SK-N-SH (cell line): ENCODE data around the gene HAPLN2. TPM values are rescaled to one million over a fixed set of nuclear protein-coding genes. Genes with fewer than 3 reads are reported as not detected.

ENCODE experiments used
- CTCF ChIA-PET: fragments of 300-600, 350-600 bp; formaldehyde crosslinking; extraction: SDS; loops from one replicate; lab custom pipeline; 2021; lab: Yijun Ruan, JAX
- POLR2A ChIA-PET: fragments of 350-600 bp; sonication (Branson Sonifier 250); formaldehyde crosslinking; extraction: SDS; loops from one replicate; lab custom pipeline; 2020; ENCODE audit warnings: antibody characterized with exemption, inconsistent platforms; lab: Yijun Ruan, JAX
- DNase-seq: peaks from one replicate; pipeline ENCODE4 v3.0.0; 2012
- H2AFZ ChIP-seq: fragments of 200-600 bp; sonication (generic); 2 replicates; pipeline ENCODE4 v1.8.1; 2016; ENCODE audit warnings: antibody characterized with exemption, mild to moderate bottlenecking, low read depth
- H3F3A ChIP-seq: fragments of 200-600 bp; sonication (generic); replicated peaks from 2 replicates; pipeline ENCODE3; 2016; ENCODE audit warnings: antibody characterized with exemption, mild to moderate bottlenecking; ENCODE audit not compliant: insufficient read depth
- H3K27ac ChIP-seq, 2 experiments: fragments of 200-500 bp in 1 of 2; fragments of 200-600 bp in 1 of 2; sonication (Bioruptor generic) in 1 of 2; sonication (generic), shearing (Covaris generic) in 1 of 2; 2 replicates each; pipeline versions ENCODE4 v1.5.1 to v1.6.1; 2014 to 2016; ENCODE audit warnings: low read depth in 2 of 2, inconsistent platforms in 1 of 2, low read length in 1 of 2, mild to moderate bottlenecking in 1 of 2, mixed read lengths in 1 of 2
- H3K27me3 ChIP-seq: fragments of 200-600 bp; sonication (generic), shearing (Covaris generic); 2 replicates; pipeline ENCODE4 v1.6.1; 2016; ENCODE audit warnings: mixed run types; ENCODE audit not compliant: insufficient read depth
- H3K36me3 ChIP-seq, 2 experiments: fragments of 200-500 bp in 1 of 2; fragments of 200-600 bp in 1 of 2; sonication (Bioruptor generic) in 1 of 2; sonication (generic) in 1 of 2; replicated peaks in 1 of 2; 2 replicates each; pipeline versions ENCODE3 to v1.5.1; 2014 to 2016; ENCODE audit warnings: low read length in 1 of 2, mild to moderate bottlenecking in 1 of 2; ENCODE audit not compliant: insufficient read depth in 2 of 2, control insufficient read depth in 1 of 2
- H3K4me1 ChIP-seq, 2 experiments: fragments of 200-500 bp in 1 of 2; fragments of 200-600 bp in 1 of 2; sonication (Bioruptor generic) in 1 of 2; sonication (generic), shearing (Covaris generic) in 1 of 2; 2 replicates each; pipeline versions ENCODE4 v1.5.1 to v1.6.1; 2014 to 2016; ENCODE audit warnings: low read depth in 1 of 2, low read length in 1 of 2, mixed run types in 1 of 2; ENCODE audit not compliant: insufficient read depth in 2 of 2, control insufficient read depth in 1 of 2
- H3K4me2 ChIP-seq: fragments of 200-600 bp; sonication (generic), shearing (Covaris generic); 2 replicates; pipeline ENCODE4 v1.6.1; 2017; ENCODE audit warnings: mixed run types
- H3K4me3 ChIP-seq, 2 experiments: fragments of 200-500 bp in 1 of 2; fragments of 200-600 bp in 1 of 2; sonication (Bioruptor generic) in 1 of 2; sonication (generic), shearing (Covaris generic) in 1 of 2; 2 replicates each; pipeline versions ENCODE4 v1.5.1 to v1.8.1; 2014 to 2016; ENCODE audit warnings: low read depth in 2 of 2, inconsistent platforms in 1 of 2, low read length in 1 of 2, mild to moderate bottlenecking in 1 of 2, mixed read lengths in 1 of 2, moderate library complexity in 1 of 2
- H3K79me2 ChIP-seq: fragments of 200-600 bp; sonication (generic); 2 replicates; pipeline ENCODE4 v1.8.1; 2017; ENCODE audit warnings: mild to moderate bottlenecking; ENCODE audit not compliant: insufficient read depth
- H3K9ac ChIP-seq: fragments of 200-600 bp; sonication (generic); 2 replicates; pipeline ENCODE4 v1.6.1; 2017; ENCODE audit warnings: mixed run types
- H3K9me2 ChIP-seq: fragments of 200-600 bp; sonication (generic); 2 replicates; pipeline ENCODE4 v1.6.1; 2017; ENCODE audit warnings: mixed run types
- H3K9me3 ChIP-seq: fragments of 200-600 bp; sonication (generic); 2 replicates; pipeline ENCODE4 v1.6.1; 2017; ENCODE audit warnings: mixed run types, mild to moderate bottlenecking, moderate library complexity
- H4K20me1 ChIP-seq: fragments of 200-600 bp; sonication (generic); 2 replicates; pipeline ENCODE4 v1.6.1; 2017; ENCODE audit warnings: mild to moderate bottlenecking, mixed run types; ENCODE audit not compliant: insufficient read depth
- CHD2 ChIP-seq: fragments of 150-350 bp; IDR thresholded peaks from 2 replicates; pipeline ENCODE4 v1.6.1; 2018; ENCODE audit warnings: low read length; ENCODE audit not compliant: partially characterized antibody
- CTCF ChIP-seq: fragments of 200-600 bp; sonication (generic); IDR thresholded peaks from 2 replicates; pipeline ENCODE4 v1.6.1; 2017; ENCODE audit warnings: antibody characterized with exemption, mild to moderate bottlenecking, moderate library complexity
- EZH2phosphoT487 ChIP-seq: fragments of 200-600 bp; sonication (generic); IDR thresholded peaks from 2 replicates; pipeline ENCODE4 v1.6.1; 2017; ENCODE audit warnings: low read depth, mixed run types, mild to moderate bottlenecking, antibody characterized with exemption, moderate library complexity, borderline replicate concordance
- FOXJ3 ChIP-seq: sonication (generic); formaldehyde crosslinking; IDR thresholded peaks from 2 replicates; pipeline ENCODE4 v1.5.1; 2020; ENCODE audit warnings: mild to moderate bottlenecking, missing genetic modification reagents
- FOXM1 ChIP-seq: IDR thresholded peaks from 2 replicates; pipeline ENCODE4 v1.4.0; 2012; ENCODE audit warnings: low read depth, mild to moderate bottlenecking
- GABPA ChIP-seq: IDR thresholded peaks from 2 replicates; pipeline ENCODE4 v1.4.0; 2012; ENCODE audit warnings: low read depth, mild to moderate bottlenecking
- MAX ChIP-seq: IDR thresholded peaks from 2 replicates; pipeline ENCODE4 v1.4.0; 2012; ENCODE audit warnings: low read depth
- MXI1 ChIP-seq: IDR thresholded peaks from 2 replicates; pipeline ENCODE4 v1.6.1; 2012; ENCODE audit warnings: mild to moderate bottlenecking, low read depth, low read length, improper control_type of control experiment
- NRF1 ChIP-seq: IDR thresholded peaks from 2 replicates; pipeline ENCODE4 v1.6.1; 2012; ENCODE audit warnings: low read depth, mild to moderate bottlenecking, low read length
- RAD21 ChIP-seq: IDR thresholded peaks from 2 replicates; pipeline ENCODE4 v1.6.1; 2012; ENCODE audit warnings: mild to moderate bottlenecking, low read length
- RCOR1 ChIP-seq: fragments of 150-350 bp; IDR thresholded peaks from 2 replicates; pipeline ENCODE4 v1.6.1; 2017; ENCODE audit warnings: antibody characterized with exemption, low read length
- SMC3 ChIP-seq: IDR thresholded peaks from 2 replicates; pipeline ENCODE4 v1.6.1; 2012; ENCODE audit warnings: low read depth, low read length, improper control_type of control experiment
- TAF1 ChIP-seq: IDR thresholded peaks from 2 replicates; pipeline ENCODE4 v1.6.1; 2012; ENCODE audit warnings: low read depth, mild to moderate bottlenecking, low read length, moderate library complexity, borderline replicate concordance
- TCF12 ChIP-seq: IDR thresholded peaks from 2 replicates; pipeline ENCODE4 v1.4.0; 2012
- TEAD4 ChIP-seq: IDR thresholded peaks from 2 replicates; pipeline ENCODE4 v1.4.0; 2012; ENCODE audit warnings: mild to moderate bottlenecking, borderline replicate concordance; ENCODE audit not compliant: insufficient read depth
- YY1 ChIP-seq: IDR thresholded peaks from 2 replicates; pipeline ENCODE4 v1.4.0; 2012; ENCODE audit warnings: low read depth, mild to moderate bottlenecking
- ZBTB33 ChIP-seq: IDR thresholded peaks from 2 replicates; pipeline ENCODE4 v1.4.0; 2012; ENCODE audit warnings: low read depth, borderline replicate concordance
- WGBS: methylation state at CpG from one replicate; pipeline ENCODE4 v1.1.6; 2017; ENCODE audit warnings: low lambda C conversion rate; 5-methylcytosine and 5-hydroxymethylcytosine counted together
- polyA plus RNA-seq, 3 experiments: library from polyadenylated mRNA; depleted of rRNA; stranded (reverse); fragments of >200 nt; gene quantifications; 2 replicates each; pipeline ENCODE4 v1.2.3, GENCODE V29; 2012
- TF ChIP-seq, protein P1 (sequence below): IDR thresholded peaks from 2 replicates; pipeline ENCODE4 v1.6.1; 2012; ENCODE audit warnings: mild to moderate bottlenecking, low read depth, low read length, moderate library complexity

HAPLN2 gene
- polyA plus RNA-seq, 1 of the 3 experiments (the other 2 are of a cell fraction), result 0.20 TPM

- TF ChIP-seq TEAD4 (no peak), CTCF (peak; percentile 99), CHD2 (peak; percentile 71), RCOR1 (peak; percentile 77), FOXJ3 (no peak; the same call in 1 of the 2 replicates), YY1 (no peak), MAX (peak; percentile 81), MXI1 (peak; percentile 74), TCF12 (peak; percentile 65; the same call in 1 of the 2 replicates), TAF1 (0 out of 2 replicates have a peak, but pooled peaks have one; percentile 25), RAD21 (peak; percentile 90), NRF1 (peak; percentile 74), FOXM1 (no peak)
- TF ChIP-seq, protein P1, sequence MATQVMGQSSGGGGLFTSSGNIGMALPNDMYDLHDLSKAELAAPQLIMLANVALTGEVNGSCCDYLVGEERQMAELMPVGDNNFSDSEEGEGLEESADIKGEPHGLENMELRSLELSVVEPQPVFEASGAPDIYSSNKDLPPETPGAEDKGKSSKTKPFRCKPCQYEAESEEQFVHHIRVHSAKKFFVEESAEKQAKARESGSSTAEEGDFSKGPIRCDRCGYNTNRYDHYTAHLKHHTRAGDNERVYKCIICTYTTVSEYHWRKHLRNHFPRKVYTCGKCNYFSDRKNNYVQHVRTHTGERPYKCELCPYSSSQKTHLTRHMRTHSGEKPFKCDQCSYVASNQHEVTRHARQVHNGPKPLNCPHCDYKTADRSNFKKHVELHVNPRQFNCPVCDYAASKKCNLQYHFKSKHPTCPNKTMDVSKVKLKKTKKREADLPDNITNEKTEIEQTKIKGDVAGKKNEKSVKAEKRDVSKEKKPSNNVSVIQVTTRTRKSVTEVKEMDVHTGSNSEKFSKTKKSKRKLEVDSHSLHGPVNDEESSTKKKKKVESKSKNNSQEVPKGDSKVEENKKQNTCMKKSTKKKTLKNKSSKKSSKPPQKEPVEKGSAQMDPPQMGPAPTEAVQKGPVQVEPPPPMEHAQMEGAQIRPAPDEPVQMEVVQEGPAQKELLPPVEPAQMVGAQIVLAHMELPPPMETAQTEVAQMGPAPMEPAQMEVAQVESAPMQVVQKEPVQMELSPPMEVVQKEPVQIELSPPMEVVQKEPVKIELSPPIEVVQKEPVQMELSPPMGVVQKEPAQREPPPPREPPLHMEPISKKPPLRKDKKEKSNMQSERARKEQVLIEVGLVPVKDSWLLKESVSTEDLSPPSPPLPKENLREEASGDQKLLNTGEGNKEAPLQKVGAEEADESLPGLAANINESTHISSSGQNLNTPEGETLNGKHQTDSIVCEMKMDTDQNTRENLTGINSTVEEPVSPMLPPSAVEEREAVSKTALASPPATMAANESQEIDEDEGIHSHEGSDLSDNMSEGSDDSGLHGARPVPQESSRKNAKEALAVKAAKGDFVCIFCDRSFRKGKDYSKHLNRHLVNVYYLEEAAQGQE, result peak; percentile 65
Observed at GRCh38 chr1:156659988-156660751, 41.0 kb downstream of the HAPLN2 start (continued).

DNA sequence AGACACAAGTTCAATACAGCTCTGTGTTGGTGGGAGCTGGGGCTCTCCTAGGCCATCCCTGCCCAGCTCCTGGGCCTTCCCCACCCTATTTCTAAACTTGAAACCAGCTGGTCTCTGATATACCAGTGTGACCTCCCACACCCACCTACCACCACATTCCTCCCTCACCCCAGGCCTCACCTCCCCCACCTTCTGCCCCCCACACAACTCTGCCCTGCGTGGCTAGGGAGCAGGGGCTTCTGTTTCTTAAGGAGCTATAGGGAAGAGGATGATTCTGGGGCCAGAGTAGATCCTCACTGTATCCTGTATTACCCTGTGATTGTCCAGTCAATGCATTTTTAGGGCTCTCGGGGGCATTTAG lies 41.5 kb downstream of the HAPLN2 start:
- peaks cover 21% of the 10 kb centered on the region for H3F3A ChIP-seq
- no peaks in the 10 kb centered on the region for H3K79me2 ChIP-seq
- H3K9me3 ChIP-seq, result no peaks in the 10 kb centered on the region
- no peak for DNase-seq
- ChIA-PET POLR2A (interaction anchor here (1.2 to 3.6 kb wide), 2 partner anchors 16 to 29 kb away, joined by 4 to 36 read pairs; partner anchors contain the start of gene NES), CTCF (interaction anchor here (0.8 to 13.1 kb wide), 15 partner anchors 19 to 275 kb away, joined by 3 to 682 read pairs (median 4); partner anchors contain the start of genes BCAN, HAPLN2, ISG20L2 and METTL25B)
- WGBS, result 55% methylated on average over 2 of the region's 2 CpGs
- peak overlapping the region; percentile 72 to 87 for H3K27ac ChIP-seq
- peak overlapping the region; percentile 34 to 47 for H3K4me3 ChIP-seq
- no peaks in the 10 kb centered on the region for H3K9me2 ChIP-seq
- no peak overlapping the region; the same call in 1 of the 2 replicates for H2AFZ ChIP-seq
- peaks cover 3% of the 10 kb centered on the region; the same call in 1 of the 2 replicates for H4K20me1 ChIP-seq
- H3K9ac ChIP-seq, result peak overlapping the region; percentile 40; the same call in 1 of the 2 replicates
- H3K36me3 ChIP-seq, result no peaks in the 10 kb centered on the region
- H3K4me1 ChIP-seq, result peaks cover 41 to 48% of the 10 kb centered on the region in 2 experiments; a peak in 3 of 4 replicates
- no peaks in the 10 kb centered on the region for H3K27me3 ChIP-seq
- H3K4me2 ChIP-seq, result peak overlapping the region; percentile 82
- TF ChIP-seq SMC3 (no peak), YY1 (no peak), ZBTB33 (no peak), NRF1 (no peak), TCF12 (no peak), RCOR1 (no peak), GABPA (no peak), EZH2phosphoT487 (no peak)
- TF ChIP-seq, protein P1, result no peak
